ENCODE results near the gene CACNA2D1.

Gene CACNA2D1

DNA sequence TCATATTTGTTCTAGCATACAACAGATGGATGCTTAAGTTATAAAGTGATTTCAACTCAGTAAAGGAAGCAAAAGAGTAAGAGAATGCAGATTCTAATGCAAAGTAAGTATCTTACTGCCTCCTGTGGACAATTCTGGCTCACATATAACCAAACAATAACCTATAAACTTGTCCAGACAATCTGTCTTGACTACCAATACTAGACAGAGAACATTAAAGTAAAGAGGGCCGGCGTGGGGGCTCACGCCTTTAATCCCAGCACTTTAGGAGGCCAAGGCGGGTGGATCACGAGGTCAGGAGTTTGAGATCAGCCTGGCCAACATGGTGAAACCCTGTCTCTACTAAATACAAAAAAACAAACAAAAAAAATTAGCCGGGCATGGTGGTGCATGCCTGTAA lies 329.3 kb downstream of the CACNA2D1 start:
- DNase-seq (ENCODE audit: low read depth in 2 of 2), result no peak

DNA sequence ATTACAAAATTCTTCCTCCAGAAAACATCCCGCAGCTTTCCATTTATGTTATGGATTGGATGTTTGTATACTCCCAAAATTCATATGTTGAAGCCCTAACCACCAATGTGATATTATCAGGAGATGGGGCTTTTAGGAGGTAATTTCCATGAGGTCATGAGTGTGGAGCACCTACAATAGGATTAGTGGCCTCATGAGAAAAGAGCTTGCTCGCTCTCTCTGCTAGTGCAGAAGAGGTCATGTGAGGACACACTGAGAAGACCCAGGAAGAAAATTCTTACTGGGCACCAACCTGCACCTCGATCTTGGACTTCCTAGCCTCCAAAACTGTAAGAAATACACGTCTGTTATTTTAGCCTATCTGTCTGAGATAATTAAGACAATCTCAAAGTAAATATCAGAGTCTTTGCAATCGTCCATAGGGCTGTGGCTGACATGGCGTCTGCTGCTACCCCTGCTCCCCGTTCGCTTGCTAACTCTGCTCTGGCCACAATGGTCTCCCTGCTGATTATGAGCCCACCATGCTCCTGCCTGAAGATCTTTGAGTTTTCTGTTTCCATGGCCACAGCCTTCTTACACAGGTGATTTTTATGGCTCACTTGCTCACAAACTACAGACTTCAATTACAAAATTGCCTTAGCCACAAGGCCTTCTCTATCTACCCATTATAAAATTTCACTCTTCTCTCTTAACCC lies 333.3 kb downstream of the CACNA2D1 start:
- no peak for DNase-seq (ENCODE audit: low read depth in 2 of 2)

DNA sequence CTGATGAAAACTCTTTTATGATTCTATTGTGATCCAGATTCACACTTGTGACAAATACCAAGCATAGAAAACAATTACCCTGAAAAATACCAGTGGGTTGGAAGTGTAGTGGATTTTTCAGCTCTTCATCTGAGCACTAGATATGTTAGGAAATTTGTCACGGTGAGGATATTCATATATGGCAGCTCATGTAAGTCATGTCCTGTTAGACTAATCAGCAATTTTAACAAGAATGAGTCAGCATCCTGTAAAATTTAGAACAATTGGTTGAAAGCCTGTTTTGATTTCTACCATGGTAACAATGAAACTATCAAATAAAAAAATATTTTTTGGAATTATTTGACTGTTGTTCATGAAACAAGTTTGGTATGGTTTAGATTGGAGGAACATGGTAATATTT lies 334.3 kb downstream of the CACNA2D1 start:
- DNase-seq (ENCODE audit: low read depth in 2 of 2), result no peak

DNA sequence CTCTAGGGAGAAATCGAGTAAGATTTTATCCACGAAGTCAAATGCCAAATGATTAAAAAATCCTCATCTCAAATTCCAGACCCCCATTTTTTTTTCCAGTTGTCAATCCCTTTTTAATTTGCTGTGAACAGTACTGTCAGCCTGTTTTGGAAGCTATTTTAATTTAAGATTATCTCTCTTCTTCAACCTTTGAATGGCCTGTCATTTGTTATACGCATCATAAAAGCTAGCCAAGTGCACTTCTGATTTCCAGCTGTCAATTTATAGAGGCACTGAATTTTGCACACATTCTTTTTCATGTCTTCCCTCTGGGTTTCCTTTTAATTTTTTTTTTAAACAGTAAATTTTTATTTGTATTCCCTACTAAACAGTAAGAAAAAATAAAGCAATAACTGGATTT lies 337.4 kb downstream of the CACNA2D1 start:
- DNase-seq (ENCODE audit: low read depth in 2 of 2), result no peak

DNA sequence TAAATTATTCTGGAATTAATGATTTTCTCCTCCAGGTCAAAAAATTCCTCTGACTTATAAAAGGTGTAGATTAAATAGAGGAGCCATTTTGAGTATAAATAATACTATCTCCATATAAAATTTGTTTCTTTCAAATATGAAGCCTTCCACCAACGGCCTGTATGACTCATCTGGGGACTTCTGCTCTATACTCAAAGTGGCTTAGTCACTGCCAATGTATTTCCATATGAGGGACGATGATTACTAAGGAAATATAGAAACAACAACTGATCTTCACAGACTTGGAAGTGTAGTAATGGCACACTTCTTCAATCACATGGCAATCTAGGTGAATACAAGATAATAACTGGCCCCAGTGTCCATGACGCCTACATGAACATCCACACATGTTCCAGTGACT lies 338.1 kb downstream of the CACNA2D1 start:
- DNase-seq (ENCODE audit: low read depth in 2 of 2), result no peak

DNA sequence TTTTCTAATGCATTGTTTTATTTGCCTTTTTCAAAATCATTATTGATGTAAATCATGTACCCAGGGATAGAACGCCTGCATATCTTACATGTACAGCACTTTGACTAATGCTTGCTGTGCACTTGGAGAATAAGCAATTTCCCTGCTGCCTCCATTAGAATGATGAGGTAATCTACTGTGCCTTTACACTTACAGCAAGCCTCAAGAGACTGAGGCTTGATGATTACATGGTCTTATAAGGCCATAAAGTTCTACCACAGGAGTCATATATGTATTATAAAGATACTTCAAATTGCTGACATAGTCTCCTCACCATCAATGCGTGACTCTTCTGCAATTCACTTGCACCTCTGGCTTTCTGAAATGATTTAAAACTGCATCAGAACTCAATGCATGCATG lies 345.2 kb downstream of the CACNA2D1 start:
- DNase-seq (ENCODE audit: low read depth in 2 of 2), result no peak

DNA sequence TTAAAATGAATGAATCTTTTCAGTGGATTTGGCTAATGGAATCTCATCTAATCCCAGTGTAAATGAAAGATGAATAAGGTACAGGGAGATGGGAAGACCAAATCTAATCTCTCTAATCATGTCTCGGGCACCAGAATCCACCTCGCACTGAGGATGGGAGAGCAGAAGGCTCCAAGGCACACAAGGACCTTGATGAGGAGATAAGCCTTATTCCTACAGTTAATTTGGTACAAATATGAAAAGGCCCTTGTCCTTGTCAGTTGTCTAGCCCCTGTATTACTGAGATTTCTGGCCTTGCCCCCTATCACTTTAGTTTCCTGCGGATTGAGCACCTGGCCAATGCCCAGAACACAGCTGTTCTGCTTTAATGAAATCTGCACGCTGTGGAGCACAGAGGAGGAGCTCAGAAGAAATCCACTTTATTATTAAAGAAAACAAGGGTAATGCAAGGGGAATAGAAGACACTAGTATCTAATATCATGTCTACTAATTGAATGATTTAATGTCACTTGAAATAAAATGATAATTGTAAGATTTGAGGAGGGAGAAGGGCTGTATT lies 352.4 kb downstream of the CACNA2D1 start:
- DNase-seq (ENCODE audit: low read depth in 2 of 2), result no peak

DNA sequence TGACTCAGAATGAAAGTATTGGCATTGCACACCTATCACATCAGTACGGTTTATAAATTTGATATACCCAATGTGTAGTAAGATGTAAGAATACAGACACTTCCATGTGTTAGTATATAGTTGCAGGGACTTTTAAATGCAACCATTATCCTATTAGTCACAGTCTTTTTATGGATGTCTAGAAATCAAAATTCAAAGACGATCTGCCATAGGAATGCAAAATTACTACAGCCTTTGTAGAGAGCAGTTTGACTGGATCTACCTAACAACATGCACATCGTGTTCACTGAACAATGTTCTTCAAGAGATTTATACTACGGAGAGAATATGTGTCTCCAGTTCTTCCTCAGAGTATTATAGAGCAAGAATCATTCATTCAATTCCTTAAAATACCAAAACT lies 356.5 kb downstream of the CACNA2D1 start:
- DNase-seq (ENCODE audit: low read depth in 2 of 2), result no peak

DNA sequence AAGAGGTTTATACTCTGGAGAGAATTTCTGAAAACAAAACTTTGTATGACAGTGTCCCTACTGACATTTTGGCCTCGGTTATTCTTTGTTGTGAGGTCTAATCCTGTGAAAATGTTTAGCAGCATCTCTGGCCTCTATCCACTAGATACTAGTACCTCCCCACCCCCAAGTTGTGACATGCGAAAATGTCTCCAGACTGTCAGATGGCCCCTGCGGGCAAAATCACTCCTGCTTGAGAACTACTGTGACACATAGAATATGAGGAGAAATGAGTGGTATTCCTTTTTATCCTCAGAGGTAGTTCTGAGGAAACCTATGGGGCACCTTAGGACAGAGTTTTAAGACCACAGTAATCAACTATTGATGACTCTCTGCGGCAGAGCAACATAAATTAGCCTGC lies 358.5 kb downstream of the CACNA2D1 start:
- DNase-seq (ENCODE audit: low read depth in 2 of 2), result no peak

DNA sequence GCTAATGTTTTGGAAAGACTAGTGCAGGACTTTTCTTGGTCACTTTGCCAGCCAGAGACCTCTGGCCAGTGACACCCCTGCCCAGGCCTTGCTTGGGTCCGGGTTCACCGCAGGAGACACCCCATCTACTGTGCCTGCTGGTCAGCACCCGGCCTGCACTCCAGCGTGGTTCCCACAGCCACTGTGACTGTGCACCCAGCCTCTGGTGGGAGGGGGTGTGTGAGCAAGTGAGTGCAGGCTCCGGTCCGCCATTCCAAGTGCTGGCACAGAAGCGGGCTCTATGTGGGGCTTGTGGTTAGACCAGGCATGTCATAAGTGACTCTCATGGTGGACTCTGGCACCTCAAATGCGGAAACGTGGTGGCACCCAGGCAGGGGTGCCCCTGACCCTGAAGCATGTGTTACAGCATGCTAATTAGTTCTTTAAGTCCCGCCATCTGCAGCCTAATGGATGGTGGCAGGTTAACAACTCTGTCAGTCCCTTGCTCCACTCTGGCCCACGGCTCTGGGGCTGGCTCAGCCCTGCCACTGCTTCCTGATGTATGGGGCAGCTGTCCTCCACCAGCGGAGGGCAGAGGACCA lies 361.8 kb downstream of the CACNA2D1 start:
- no peak for DNase-seq (ENCODE audit: low read depth in 2 of 2)

DNA sequence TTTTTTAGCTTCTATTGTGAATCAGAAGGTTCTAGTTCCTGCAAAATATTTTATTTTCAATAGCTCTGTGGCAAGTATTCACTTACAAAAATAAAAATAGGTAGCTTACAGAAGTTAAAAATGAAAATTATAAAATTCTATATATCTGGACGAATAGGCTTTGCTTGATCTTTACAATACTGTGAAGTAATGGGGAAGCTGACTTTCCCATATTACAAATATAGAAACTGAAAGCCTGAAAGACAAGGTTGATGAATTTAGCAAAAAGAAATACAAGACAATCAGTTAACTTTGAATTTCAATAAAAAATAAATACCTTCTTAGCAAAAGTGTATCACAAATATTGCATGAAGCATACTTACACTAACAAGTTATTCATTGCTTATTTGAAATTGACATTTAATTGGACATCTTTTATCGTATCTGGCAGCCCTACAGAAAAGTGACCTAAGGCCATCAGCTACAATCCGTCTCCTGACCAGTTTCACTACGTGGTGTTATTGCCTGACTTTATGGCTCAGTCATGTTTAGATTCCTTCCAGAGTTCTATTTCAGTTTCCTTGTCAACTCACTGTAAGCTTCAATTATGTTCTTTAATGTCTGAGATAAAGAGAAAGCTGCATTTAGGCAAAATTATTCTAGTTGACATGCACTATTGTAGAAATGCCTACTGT lies 363.2 kb downstream of the CACNA2D1 start:
- no peak for DNase-seq (ENCODE audit: low read depth in 2 of 2)

DNA sequence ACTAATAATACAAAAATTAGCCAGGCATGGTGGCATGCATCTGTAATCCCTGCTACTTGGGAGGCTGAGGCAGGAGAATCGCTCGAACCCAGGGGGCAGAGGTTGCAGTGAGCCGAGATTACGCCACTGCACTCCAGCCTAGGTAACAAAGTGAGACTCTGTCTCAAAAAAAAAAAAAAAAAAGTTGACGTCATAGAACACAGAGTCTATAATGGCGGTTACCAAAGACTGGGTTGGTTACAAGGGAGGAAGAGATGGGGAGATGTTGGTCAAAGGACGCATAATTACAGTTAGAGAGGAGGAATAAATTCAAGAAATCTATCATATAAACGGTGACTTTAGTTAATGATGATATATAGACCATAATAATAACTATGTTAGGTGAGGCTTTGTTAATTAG lies 364.1 kb downstream of the CACNA2D1 start:
- no peak for DNase-seq (ENCODE audit: low read depth in 2 of 2)

DNA sequence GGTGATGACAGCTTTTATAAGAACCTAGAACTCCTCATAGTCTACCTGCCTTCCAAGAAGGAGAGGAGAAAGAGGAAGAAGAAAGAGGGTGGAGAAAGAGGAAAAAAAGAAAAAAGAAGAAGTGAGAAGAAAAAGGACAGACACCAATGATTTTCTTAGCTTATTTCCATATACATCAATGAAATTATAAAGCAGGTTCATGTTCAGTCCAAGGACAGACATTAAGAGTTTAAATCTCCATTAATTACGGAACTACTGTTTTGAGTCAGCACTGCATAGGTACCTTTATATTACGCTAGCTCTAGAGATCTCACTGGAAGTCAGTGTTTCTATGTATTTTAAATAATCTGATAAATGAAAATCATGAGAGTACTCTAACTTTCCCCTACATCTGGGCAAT lies 364.8 kb downstream of the CACNA2D1 start:
- DNase-seq (ENCODE audit: low read depth in 2 of 2), result no peak

DNA sequence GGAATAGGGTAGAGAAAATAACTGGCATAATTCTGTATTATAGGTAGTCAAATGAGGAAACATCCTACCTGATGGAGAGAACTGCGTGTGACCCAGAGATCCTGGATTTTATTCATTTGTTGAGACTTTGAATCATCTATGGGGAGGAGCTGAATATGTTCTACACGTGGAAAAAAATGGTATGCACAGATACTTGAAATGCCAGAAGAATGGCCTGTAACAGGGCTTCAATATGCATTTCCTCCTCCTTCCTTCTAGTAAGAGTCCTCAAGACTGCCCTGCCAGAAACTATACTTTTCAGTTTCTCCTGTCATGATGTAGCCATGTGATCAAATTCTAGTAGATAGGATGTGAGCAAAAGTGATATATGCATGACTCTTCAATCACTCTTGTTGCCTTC lies 372.1 kb downstream of the CACNA2D1 start:
- DNase-seq (ENCODE audit: low read depth in 2 of 2), result no peak

DNA sequence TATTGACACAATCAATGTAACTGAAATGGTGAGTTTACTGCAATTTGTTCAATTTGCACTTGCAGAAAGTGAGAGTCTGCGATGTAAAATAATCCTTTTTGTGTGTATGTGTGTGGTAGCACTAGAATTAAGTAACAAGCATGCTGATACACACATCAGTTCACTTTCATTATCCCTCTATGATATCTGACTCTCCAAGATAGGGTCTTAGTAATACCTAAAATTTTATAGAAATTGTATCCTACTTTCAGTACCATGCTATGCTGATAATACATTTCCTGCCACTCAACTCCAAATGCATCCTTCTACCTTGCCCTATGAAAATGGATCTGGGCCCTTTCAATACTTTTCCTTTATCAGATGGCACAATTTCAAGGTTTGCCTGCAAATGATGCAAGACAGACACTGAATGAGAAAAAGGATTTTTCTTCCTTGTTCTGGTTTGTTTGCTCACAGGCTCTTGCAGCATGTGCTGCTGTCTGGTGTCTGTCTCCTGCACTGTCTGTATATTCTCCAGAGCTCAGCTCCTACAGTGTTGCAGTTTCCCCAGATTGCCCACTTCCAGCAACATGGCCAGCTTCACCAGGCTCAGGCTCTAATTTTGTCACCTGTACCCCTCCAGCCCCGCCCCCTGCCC lies 375.8 kb downstream of the CACNA2D1 start:
- DNase-seq (ENCODE audit: low read depth in 2 of 2), result no peak

DNA sequence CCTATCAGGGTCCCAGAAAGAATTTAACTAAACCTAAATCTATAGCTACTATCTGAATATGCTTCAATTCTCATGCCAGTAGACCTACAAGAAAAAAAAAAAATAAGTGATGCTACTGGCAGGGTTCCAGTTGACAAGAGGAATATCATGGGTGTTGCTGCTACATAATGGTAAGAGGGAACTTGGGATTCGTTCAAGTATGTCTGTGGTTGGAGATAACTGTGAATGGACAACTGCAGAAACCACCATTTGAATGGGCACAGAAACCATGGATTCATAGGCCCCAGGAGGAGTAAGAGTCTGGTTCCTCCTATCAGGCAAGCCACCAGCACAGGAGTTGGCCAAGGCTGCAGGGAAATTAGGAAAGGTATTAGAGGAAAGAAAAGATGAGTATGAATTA lies 386.1 kb downstream of the CACNA2D1 start:
- no peak for DNase-seq (ENCODE audit: low read depth in 2 of 2)

DNA sequence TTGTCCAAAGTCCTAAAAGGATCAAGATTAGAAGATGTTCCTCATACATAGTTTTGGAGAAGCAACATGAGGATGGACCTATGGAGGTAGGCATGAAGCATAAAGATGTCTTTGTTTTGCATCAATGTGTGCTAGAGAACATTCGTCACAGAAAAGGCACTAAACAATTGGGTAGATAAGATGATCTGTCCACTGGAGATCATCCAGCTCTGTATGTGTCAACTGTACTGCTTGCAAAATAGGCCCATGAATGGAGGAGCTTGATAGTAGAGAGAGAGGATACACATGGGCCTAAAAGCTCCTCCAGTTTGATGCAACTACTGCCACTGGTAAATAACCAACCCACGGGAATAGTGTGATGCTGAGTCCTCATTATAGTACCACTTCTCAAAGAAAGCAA lies 387.3 kb downstream of the CACNA2D1 start:
- DNase-seq (ENCODE audit: low read depth in 2 of 2), result no peak

DNA sequence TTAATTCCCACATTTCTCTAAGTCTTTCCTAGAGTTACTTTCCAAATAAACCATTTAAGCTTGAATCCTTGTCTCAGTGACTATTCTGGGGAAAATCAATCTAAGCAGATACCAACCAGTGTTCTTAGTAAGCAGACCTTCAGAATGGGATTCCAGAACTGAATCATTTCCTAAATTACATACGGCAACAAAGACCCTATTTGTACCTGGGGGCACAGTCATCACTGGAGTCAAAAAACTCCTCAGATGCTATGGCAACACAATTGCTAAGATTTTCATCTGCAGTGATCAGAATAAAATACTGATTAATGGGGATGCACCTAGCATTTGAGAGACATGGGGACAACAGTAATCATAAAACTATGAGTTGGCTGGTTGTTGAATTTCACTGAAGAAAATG lies 389.0 kb downstream of the CACNA2D1 start:
- DNase-seq (ENCODE audit: low read depth in 2 of 2), result no peak

DNA sequence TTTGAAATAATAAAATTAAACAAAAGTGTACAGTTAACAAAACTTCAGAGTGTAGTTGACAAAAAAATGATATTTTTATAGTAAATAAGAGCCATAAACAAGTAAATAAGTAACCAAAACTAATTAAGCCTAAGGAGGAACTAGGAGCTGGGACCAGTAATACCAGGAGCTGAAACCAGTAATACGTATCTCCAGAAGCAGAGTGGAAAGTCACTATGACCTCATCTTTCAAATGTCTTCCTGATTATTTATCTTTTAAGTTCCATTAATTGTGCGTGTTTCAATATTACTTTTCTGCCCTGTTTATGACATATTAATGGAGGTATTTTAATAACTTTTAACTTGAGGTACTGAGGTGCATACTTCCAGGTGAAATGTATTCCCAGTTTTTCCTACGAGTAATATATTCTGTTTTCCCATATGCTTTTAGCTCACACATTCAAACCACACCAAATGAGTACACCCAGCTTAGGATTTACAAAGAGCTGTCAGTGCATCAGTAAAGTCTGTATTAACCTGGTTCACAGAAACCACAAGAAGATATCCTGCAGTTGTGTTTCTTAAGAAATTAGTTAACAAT lies 390.0 kb downstream of the CACNA2D1 start:
- no peak for DNase-seq (ENCODE audit: low read depth in 2 of 2)

DNA sequence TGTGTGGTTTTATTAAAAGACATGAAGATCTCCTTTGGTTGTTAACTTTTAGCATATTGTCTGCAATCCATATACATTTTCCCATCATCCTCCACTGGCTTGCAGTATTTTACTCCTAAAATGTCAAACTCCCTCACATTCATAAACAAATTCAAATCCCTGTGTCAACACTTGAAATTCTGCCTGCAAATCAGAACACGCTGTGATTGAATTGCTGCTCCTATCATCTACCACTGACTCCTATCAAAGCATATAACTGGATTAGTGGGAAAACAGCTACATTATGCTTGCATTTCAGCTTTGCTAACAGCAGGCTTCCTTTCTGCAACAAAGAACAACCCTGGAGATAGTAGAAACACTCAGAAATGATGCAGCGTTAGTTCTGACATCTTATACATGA lies 392.0 kb downstream of the CACNA2D1 start:
- DNase-seq (ENCODE audit: low read depth in 2 of 2), result no peak

DNA sequence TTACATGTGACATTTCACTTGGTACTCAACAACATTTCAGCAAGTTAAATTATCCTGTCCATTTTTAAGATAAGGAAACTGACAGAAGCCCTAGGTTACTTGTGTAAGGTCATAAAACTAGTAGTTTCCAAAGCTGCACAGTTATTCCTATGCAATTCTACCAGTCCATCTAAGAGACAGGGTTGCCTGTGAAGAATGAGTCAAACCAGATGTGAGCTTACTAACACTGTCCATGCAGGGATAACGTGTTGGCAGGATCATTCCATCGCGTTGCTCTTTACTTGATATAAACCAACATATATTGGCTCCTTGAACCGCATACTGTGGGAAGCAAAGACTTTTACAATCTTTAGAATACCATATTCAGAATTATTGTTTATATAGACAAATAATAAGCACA lies 392.8 kb downstream of the CACNA2D1 start:
- DNase-seq (ENCODE audit: low read depth in 2 of 2), result no peak

DNA sequence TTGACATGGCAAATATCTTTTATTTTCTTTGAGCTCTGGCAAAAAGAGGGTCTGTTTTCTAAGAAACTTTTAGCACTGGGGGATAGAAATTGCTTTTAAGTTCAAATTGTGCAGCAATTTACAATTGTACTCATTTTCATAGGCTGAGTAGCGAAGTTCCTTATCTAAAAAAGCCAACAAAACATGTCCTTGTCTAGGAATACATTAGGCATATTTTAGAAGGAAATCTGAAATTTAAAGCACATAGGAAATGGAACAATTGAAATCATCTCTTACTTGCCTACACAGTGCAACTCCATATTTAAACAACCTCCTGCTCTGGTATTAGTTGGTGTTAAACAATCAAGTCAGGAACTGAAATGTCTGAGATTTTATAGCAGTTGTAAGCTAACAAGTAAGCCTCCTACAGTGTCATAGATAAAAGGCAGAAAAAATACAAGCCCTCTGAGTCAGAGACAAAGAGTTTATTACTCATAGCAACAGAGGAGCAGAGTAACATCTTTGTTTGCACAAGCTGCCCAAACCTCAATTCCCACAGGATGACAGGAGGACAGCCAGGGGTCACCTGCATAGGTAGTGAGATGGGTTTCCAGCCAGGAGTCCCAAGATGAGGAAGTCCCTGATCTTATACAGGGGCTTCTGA lies 393.6 kb downstream of the CACNA2D1 start:
- no peak for DNase-seq (ENCODE audit: low read depth in 2 of 2)
